Loucy (cell line): ENCODE results near the gene NIPSNAP3A.

Experiments used
- H2AFZ ChIP-seq: fragments of 200-600 bp; sonication (generic); 2 replicates; pipeline ENCODE4 v1.6.0; 2016; ENCODE audit warnings: antibody characterized with exemption, mild to moderate bottlenecking, low read length, moderate library complexity
- H3F3A ChIP-seq: fragments of 200-600 bp; 2 replicates; pipeline ENCODE4 v1.6.0; 2016; ENCODE audit warnings: antibody characterized with exemption, low read depth, mild to moderate bottlenecking
- H3K27me3 ChIP-seq: fragments of 200-600 bp; sonication (generic); 2 replicates; pipeline ENCODE4 v1.6.1; 2014; ENCODE audit warnings: low read length, mild to moderate bottlenecking; ENCODE audit not compliant: insufficient read depth, poor library complexity, severe bottlenecking
- H3K36me3 ChIP-seq: fragments of 200-600 bp; sonication (generic); 2 replicates; pipeline ENCODE4 v1.6.1; 2016; ENCODE audit warnings: low read length; ENCODE audit not compliant: insufficient read depth
- H3K4me1 ChIP-seq: fragments of 200-600 bp; sonication (generic); 2 replicates; pipeline ENCODE4 v1.5.1; 2014; ENCODE audit warnings: low read length, mild to moderate bottlenecking; ENCODE audit not compliant: insufficient read depth, poor library complexity, severe bottlenecking
- H3K4me2 ChIP-seq: fragments of 200-600 bp; sonication (generic); 2 replicates; pipeline ENCODE4 v1.6.0; 2014; ENCODE audit warnings: antibody characterized with exemption, low read length, low read depth, mild to moderate bottlenecking; ENCODE audit not compliant: poor library complexity, severe bottlenecking
- H3K4me3 ChIP-seq: fragments of 200-600 bp; sonication (generic); 2 replicates; pipeline ENCODE4 v1.5.1; 2014; ENCODE audit warnings: low read length, mild to moderate bottlenecking, mixed read lengths; ENCODE audit not compliant: poor library complexity, severe bottlenecking
- H3K79me2 ChIP-seq: fragments of 200-600 bp; sonication (generic); 2 replicates; pipeline ENCODE4 v1.6.1; 2014; ENCODE audit warnings: low read length; ENCODE audit not compliant: insufficient read depth
- H3K9ac ChIP-seq: fragments of 200-600 bp; sonication (generic); 2 replicates; pipeline ENCODE4 v1.6.0; 2014; ENCODE audit warnings: mild to moderate bottlenecking, low read depth, low read length, moderate library complexity; ENCODE audit not compliant: poor library complexity, severe bottlenecking
- H3K9me2 ChIP-seq: fragments of 200-600 bp; sonication (generic); replicated peaks from 2 replicates; pipeline ENCODE4 v1.6.1; 2016; ENCODE audit warnings: low read depth, low read length, mixed read lengths
- H3K9me3 ChIP-seq: fragments of 200-600 bp; sonication (generic); 2 replicates; pipeline ENCODE4 v1.6.1; 2014; ENCODE audit warnings: mild to moderate bottlenecking, antibody characterized with exemption, low read length, low read depth; ENCODE audit not compliant: insufficient read depth
- H4K20me1 ChIP-seq: fragments of 200-600 bp; sonication (generic); 2 replicates; pipeline ENCODE4 v1.6.0; 2014; ENCODE audit warnings: antibody characterized with exemption, low read length, mild to moderate bottlenecking; ENCODE audit not compliant: insufficient read depth, poor library complexity, severe bottlenecking
- EZH2phosphoT487 ChIP-seq: fragments of 200-600 bp; IDR thresholded peaks from 2 replicates; pipeline ENCODE4 v1.6.1; 2018; ENCODE audit warnings: antibody characterized with exemption, mild to moderate bottlenecking, moderate library complexity, borderline replicate concordance
- TF ChIP-seq, protein P1 (sequence below): fragments of 200-600 bp; sonication (generic); conservative IDR thresholded peaks from 2 replicates; pipeline ENCODE4 v1.5.1; 2014; ENCODE audit warnings: mild to moderate bottlenecking, antibody characterized with exemption, low read length

The NIPSNAP3A gene

DNA sequence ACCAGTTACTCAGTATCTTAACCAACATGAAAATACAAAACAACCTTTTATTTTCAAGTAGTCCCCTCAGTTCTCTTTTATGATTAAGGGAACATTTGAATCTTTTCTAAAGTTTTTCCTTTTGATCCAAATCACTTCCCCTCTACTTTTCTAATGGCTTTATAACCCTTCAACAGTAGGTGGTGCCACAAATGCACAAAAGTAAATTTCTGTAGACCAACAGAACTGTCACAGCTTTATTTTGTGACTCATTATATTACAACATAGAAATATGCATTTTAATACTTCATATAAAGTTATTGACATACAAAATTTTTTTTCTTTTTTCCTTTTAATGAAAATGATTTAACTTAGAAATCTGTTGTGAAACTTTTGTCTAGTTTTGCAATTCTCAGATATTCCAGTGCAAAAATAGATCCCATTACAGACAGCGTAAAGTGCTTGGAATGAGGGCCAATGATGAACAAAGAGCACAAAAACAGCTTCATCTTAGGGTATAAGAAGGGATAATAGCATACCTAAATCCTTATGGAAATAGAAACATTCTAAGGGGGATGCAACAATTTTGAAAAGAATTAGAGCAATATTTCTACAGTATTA, 33.4 kb downstream of the NIPSNAP3A start:
- no peaks in the 10 kb centered on the region for H3K9me3 ChIP-seq
- no peaks in the 10 kb centered on the region for H4K20me1 ChIP-seq
- no peak overlapping the region for H3K9ac ChIP-seq
- H2AFZ ChIP-seq: no peak overlapping the region
- H3K4me2 ChIP-seq: no peak overlapping the region
- TF ChIP-seq, protein P1, sequence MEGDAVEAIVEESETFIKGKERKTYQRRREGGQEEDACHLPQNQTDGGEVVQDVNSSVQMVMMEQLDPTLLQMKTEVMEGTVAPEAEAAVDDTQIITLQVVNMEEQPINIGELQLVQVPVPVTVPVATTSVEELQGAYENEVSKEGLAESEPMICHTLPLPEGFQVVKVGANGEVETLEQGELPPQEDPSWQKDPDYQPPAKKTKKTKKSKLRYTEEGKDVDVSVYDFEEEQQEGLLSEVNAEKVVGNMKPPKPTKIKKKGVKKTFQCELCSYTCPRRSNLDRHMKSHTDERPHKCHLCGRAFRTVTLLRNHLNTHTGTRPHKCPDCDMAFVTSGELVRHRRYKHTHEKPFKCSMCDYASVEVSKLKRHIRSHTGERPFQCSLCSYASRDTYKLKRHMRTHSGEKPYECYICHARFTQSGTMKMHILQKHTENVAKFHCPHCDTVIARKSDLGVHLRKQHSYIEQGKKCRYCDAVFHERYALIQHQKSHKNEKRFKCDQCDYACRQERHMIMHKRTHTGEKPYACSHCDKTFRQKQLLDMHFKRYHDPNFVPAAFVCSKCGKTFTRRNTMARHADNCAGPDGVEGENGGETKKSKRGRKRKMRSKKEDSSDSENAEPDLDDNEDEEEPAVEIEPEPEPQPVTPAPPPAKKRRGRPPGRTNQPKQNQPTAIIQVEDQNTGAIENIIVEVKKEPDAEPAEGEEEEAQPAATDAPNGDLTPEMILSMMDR: peak; percentile 75
- no peak for TF ChIP-seq EZH2phosphoT487
- no peaks in the 10 kb centered on the region for H3K4me1 ChIP-seq
- H3K4me3 ChIP-seq: no peak overlapping the region
- H3K9me2 ChIP-seq: no peaks in the 10 kb centered on the region
- H3K79me2 ChIP-seq: no peaks in the 10 kb centered on the region
- H3K36me3 ChIP-seq: no peaks in the 10 kb centered on the region
- H3K27me3 ChIP-seq: no peaks in the 10 kb centered on the region
- H3F3A ChIP-seq: no peaks in the 10 kb centered on the region

DNA sequence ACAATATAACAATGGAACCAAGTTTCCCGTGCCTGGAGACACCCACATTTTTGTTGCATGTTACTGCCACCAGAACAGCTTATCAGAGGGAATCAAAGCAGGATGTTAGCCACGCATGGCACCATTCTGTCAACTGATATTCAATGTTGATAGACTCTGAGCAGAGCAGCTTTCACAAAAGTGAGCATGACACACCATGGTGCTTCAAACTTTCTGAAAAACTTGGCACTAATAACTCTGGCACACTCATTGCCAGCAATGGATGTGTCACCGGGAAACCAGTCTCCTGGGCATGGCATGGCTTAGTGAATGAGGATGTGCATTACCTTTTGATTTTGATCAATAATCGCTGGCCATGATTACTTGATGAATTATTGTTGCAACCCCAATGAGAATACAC, 36.1 kb downstream of the NIPSNAP3A start:
- Histone ChIP-seq H2AFZ (no peak overlapping the region), H3K36me3 (no peaks in the 10 kb centered on the region), H3K79me2 (no peaks in the 10 kb centered on the region), H3K4me1 (no peaks in the 10 kb centered on the region), H3K9me2 (no peaks in the 10 kb centered on the region), H3F3A (no peaks in the 10 kb centered on the region), H3K4me3 (no peak overlapping the region), H3K9ac (no peak overlapping the region), H3K9me3 (no peaks in the 10 kb centered on the region), H4K20me1 (no peaks in the 10 kb centered on the region), H3K4me2 (no peak overlapping the region), H3K27me3 (no peaks in the 10 kb centered on the region)
- TF ChIP-seq EZH2phosphoT487: no peak
- TF ChIP-seq, protein P1: no peak

DNA sequence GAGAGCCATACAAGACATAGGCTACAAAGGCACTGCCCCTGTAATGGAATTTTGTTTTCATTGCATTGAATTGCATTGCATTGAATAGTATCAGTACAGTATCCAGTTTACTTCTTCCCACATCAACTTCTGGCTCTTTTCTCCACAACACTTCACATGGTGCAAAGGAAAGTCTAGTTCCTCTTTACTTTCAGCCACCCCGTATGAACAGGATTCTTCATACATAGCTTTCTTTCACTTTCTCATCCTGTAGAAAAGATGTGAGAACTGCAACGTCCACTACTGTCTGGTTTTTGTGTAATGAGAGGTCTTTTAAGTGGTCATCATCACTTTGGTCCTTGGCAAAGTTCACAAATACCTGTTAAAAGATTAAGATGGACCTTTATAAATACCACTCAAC, 36.6 kb downstream of the NIPSNAP3A start:
- no peak overlapping the region for H2AFZ ChIP-seq
- no peak overlapping the region for H3K4me2 ChIP-seq
- TF ChIP-seq, protein P1: no peak
- TF ChIP-seq EZH2phosphoT487: no peak
- no peaks in the 10 kb centered on the region for H3K9me3 ChIP-seq
- no peak overlapping the region for H3K4me3 ChIP-seq
- H3K79me2 ChIP-seq: no peaks in the 10 kb centered on the region
- no peaks in the 10 kb centered on the region for H4K20me1 ChIP-seq
- no peak overlapping the region for H3K9ac ChIP-seq
- H3K9me2 ChIP-seq: no peaks in the 10 kb centered on the region
- no peaks in the 10 kb centered on the region for H3K4me1 ChIP-seq
- no peaks in the 10 kb centered on the region for H3K27me3 ChIP-seq
- H3K36me3 ChIP-seq: no peaks in the 10 kb centered on the region
- no peaks in the 10 kb centered on the region for H3F3A ChIP-seq
